GM21717 (cell line): ENCODE results near the gene CTNNA3.
A peak's percentile ranks its signal among the peaks of the same experiment; 100 is the strongest.

Experiments used
- ATAC-seq: cut with Tn5 transposase; IDR thresholded peaks from one replicate; pipeline ENCODE4 v1.9.1; 2021; ENCODE audit warnings: mild to moderate bottlenecking, moderate library complexity; ENCODE audit not compliant: unreplicated experiment

Gene CTNNA3

GRCh38 chr10:66713387-66713786, 982.6 kb downstream of the CTNNA3 start:
- ATAC-seq = no peak

DNA sequence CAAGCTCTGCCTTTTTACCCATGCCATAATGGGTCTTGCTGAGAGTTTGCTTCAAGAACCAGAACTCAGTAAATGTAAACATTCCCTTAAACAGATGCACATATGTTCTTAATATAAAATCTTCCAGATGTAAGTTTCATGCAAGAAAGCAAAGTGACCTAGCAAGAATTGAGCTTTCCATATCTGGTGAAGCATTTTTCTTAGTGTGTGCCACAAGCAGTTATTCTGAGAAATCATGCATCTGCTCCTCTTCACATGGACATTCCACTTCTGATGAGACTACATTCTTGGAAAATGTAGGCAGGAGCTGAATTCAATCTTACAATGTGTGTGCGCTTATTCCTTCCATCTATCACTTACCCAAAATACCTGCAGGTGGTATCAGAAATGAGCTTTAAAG, 997.9 kb downstream of the CTNNA3 start:
- no peak for ATAC-seq

GRCh38 chr10:66695046-66695445, 1000.9 kb downstream of the CTNNA3 start:
- no peak for ATAC-seq

DNA sequence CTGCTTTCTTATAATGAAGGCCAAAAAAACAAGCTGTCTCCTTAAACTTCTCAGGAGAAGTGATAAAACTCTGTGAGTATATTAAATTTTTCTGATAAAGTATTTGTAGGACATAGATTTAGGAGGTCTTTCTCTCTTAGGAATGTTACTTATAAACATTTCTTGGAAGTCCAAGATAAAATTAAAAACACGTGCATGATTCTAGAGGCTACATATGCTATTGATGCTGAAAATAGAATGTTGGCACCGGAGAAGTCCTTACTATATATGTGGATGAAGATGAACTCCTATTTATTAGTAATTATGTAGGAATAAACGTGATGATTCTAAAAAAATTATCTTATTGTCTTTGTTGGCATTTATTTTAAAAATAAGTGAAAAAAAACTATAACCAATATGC, 1011.4 kb downstream of the CTNNA3 start:
- no peak for ATAC-seq

DNA sequence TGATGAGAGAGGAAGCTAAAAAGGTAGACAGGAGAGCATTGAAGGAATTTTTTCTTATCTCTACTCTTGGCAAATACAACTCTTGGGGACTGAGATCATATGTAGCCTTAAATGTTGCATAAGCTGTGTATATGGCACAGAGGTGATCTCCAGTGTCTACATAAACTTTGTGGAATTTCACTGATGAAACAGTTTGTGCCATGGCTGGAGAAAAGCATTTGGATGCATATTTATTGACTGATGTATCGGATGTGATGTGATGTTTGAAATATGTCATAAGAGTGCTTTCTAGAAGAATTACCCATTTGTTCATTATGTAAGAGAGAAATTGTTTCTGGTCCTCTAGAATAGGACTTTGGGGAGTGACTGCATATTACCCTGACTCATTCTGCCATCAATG, 1015.1 kb downstream of the CTNNA3 start:
- no peak for ATAC-seq

DNA sequence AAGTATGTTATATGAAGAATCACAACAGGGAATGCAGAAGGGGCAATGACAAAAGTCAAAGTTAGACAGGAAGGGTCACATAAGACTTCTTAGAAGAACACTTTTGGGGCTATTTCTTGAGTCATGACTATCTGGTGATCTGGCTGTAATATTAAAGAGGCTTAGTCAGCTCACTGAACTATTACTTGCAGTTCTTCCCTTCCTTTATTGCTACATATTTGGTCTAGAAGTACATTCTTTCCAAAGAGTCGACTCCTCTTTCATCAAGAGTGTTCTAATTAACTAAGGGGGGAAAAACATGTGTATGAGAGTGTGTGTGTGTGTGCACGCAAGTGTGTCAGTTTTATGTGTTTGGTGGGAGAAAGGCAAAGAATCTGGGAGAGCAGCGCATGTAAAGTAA, 1017.5 kb downstream of the CTNNA3 start:
- ATAC-seq = no peak

DNA sequence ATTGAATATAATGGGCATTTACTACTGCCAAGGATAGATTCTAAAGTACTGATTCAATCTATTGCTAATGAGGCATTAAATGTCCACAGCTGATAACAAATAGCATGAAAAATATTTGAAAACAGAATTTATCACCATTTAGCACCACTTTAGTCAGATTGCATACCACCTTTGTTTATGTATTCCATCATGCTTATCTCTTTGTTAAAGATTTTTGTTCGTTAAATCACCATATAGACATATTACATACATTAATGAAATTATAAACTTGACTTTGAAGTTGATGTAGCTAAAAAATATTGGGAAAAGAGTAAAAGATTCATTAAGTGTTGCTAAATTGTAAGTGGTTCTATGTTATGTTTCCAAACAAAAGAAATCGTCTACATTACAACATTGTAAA, 1022.9 kb downstream of the CTNNA3 start:
- no peak for ATAC-seq

DNA sequence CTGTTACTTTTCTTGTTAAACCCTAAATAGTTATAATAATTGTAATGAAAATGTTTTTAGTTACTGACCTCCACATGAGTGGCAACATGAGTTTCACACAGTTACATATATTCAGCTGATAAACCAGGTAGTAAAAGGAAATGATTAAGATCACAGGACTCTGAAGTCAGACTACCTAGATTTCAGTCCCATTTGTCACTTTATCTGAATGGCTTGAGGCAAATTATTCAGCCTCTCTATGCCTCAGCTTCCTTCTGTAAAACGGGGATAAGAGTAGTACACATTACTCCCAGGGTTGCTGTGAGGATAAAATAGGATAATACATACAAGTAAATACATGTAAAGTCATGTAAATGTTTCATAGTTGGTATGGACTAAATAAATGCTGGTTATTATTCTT, 1024.4 kb downstream of the CTNNA3 start:
- no peak for ATAC-seq

DNA sequence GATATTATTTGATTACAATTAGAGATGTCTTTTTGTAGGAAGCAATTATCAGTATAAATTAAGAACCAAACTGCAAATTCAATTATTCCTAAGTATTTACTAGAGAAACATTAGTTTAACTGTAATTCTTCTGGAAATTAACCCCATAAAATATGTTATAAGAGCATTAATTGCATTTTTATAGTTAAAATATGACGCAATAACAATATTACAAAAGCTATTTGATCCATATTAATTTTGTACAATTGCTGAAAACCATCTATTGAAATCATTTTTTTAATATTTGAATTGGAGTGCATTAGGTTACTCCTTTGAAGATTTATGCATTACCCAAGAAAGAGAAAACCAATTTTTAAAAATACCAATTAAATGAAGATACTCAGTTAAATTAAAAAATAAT, 1024.9 kb downstream of the CTNNA3 start:
- no peak for ATAC-seq

- ATAC-seq = no peak
Observed at GRCh38 chr10:66656499-66656898, 1039.5 kb downstream of the CTNNA3 start.

DNA sequence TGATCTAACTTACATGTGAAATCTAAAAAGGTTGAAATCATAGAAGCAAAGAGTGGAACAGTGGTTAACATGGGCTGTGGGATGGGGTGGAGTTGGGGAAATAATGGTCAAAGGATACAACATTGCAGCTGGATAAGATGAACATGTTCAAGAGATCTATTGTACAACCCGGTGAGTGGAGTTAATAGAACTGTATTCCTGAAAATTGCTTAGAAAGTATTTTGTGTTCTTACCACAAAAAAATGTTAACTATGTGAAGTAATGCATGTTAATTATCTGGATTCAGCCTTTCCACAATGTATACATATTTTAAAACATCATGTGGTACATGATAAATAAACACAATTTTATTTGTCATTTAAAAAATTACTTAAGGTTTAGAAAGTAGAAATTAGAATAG, 1041.1 kb downstream of the CTNNA3 start:
- no peak for ATAC-seq

DNA sequence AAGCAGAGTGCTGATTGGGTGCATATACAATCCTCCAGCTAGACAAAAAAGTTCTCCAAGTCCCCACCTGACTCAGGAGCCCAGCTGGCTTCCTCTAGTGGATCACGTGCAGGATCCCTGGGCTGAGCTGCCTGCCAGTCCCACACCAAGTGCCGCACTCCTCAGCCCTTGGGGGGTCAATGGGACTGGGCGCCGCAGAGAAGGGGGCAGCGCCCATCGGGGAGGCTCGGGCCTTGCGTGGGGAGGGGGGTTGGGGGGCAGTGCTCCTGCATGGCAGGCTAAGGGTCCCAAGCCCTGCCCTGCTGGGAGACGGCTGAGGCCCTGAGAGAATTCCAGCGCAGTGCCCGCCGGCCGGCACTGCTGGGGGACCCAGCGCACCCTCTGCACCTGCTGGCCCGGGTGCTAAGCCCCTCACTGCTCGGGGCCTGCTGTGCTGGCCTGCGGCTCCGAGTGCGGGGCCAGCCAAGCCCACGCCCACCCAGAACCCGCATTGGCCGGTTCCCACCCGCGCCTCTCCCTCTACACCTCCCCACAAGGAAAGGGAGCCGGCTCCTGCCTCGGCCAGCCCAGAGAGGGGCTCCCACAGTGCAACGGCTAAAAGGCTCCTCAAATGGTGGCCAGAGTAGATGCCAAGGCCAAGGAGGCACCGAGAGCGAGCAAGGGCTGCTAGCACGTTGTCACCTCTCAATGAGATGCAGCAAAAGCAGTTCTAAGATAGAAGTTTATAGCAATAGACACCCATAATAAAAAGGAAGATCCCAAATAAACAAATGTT, 1044.5 kb downstream of the CTNNA3 start:
- no peak for ATAC-seq

GRCh38 chr10:66649626-66650025, 1046.4 kb downstream of the CTNNA3 start:
- ATAC-seq = no peak

DNA sequence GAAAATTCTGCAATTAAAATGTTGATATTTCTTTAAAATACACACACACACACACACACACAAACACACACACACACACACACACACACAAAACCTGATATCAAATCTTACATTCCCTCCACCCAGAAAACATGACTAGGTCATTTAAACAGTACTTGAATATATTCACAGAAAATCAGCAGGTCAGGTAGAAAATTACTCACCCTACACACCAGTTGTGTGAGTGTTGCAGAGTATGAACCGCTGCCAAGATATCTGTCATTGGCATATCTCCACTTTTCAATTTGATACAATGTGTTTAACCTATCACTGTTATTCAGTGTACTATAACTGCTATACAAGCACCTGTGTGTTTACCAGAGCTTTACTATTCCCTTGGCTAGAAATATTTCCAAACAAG, 1053.8 kb downstream of the CTNNA3 start:
- no peak for ATAC-seq

- no peak for ATAC-seq
Observed at GRCh38 chr10:66639371-66639770, 1056.6 kb downstream of the CTNNA3 start.

DNA sequence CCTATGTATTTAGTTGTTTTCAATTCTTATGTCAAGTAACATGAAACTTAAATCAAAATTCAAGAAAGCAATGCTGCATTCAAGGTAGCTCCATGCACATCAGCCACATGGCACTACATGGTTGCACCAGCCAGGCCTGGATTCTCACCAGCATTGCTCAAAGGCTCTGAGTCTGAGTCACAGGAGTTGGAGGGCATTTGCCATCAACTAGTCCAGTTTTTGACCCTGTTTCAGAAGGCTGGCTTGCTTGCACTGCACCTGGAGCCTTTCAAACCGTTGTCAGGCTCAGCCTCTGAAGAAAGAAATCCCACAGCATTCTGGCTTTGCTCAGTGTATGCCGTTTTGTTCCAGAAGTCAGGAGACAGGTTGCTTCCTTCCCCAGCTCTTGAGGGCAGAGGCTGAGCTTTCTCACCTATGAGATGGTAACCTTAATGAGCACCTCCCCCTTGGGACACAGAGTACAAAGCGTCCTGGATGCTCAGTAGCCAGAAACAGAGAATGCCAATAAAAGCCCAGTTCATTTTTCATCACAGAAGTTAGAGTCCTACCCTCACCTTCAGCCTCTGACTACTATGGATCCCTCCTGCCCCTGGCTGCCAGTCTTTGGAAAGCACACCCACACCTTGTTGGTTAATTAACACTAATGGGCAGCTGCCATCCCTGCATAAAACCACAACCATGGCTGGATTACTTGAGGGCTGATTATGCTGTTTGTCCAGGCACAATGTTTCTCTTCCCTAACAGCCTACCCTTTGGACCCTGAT, 1058.5 kb downstream of the CTNNA3 start:
- ATAC-seq = no peak

- ATAC-seq = no peak
Observed at GRCh38 chr10:66629996-66630395, 1066.0 kb downstream of the CTNNA3 start.

- ATAC-seq = peak; percentile 83
Observed at GRCh38 chr10:66627156-66627555, 1068.8 kb downstream of the CTNNA3 start.

DNA sequence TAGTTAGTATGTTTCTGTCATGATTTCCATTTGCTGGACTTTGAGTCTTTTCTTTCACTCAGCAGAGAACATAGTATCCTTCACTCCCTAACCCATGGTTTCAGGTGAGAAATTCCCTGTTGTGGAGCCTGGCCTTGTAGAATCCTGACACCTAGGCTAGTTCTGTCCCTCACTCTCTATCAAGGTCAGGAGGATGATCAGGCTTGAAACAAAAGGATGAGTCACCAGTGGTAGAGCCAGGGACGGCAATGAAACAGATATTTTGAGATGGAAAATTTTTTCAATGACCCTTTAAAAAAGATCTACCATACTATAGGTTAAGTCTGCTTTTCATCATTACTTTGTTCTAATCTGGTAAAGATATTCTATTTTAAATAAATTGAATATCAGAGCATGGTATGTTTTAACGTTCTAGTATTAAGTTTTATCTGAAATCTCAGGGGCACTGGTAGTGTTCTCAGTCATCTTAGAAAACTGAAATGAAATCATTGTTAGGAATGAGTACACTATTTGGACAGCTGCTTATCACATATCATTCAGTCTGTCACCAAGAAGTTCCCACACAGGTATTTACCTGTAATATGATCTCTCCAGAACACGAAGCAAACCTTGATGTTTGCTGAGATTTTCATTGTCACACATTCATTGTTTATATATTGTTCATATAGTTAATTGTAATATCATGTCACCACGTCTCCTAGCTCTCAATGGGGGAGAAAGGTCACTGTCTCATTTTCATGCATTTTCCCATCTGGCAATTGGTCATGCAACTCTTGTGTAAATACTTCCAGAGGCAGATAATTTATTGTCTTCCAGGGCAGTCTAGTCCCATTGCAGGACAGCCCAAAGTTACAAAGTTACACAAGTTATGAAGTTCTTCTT, 1070.0 kb downstream of the CTNNA3 start:
- no peak for ATAC-seq

- ATAC-seq = no peak
Observed at GRCh38 chr10:66622050-66622449, 1073.9 kb downstream of the CTNNA3 start.

DNA sequence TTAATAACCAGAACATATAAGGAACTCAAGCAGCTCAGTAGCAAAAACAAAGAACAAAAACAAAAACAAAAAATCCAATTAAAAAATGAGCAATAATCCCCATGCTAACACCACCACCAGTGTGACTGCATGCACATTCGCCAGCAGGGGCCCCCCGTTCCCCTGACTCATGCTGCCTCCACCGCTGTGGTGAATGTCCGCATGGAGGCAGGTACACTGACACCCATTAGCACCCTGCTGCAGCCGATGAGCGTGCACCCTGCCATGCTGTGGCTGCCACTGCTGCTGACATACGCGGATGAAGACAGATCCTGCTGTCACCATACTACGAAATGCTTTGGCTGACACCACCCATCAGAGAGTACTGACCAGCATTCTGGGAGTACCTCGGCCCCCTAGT, 1091.8 kb downstream of the CTNNA3 start:
- no peak for ATAC-seq
